Stimulated activated CD4-positive, alpha-beta T cell treated with anti-CD3 and anti-CD28 coated beads, Interleukin-4, amount 100 ng/mL, for 24 hours (primary cell): ENCODE results near the gene RAB1B.
"Not testable (repeated sequence)": the region's sequence is repeated elsewhere in the genome, so short reads cannot be mapped to it uniquely, and the experiment has no call there.

Experiments
- DNase-seq: peaks from one replicate; pipeline ENCODE4 v3.0.0-alpha.2; 2020

Gene RAB1B

GRCh38 chr11:66310803-66311440 lies 42.5 kb downstream of the RAB1B start:
- DNase-seq = not testable (repeated sequence)

- DNase-seq = no peak
Observed at GRCh38 chr11:66311470-66311964, 43.1 kb downstream of the RAB1B start.

GRCh38 chr11:66311965-66312548 lies 43.6 kb downstream of the RAB1B start:
- DNase-seq = peak; percentile 87

GRCh38 chr11:66312549-66313320 lies 44.3 kb downstream of the RAB1B start:
- peak; percentile 96 for DNase-seq

- no peak for DNase-seq
Observed at GRCh38 chr11:66313321-66314185, 45.1 kb downstream of the RAB1B start.

- DNase-seq = no peak
Observed at GRCh38 chr11:66314186-66314501, 45.7 kb downstream of the RAB1B start.

- DNase-seq = no peak
Observed at GRCh38 chr11:66314561-66315497, 46.4 kb downstream of the RAB1B start.

- DNase-seq = no peak
Observed at GRCh38 chr11:66315498-66315885, 47.1 kb downstream of the RAB1B start.

- no peak for DNase-seq
Observed at GRCh38 chr11:66315921-66316811, 47.7 kb downstream of the RAB1B start.

GRCh38 chr11:66316849-66317251 lies 48.4 kb downstream of the RAB1B start, which contains the start of gene CD248:
Gene CD248 (minus strand): TSS chr11:66317044. CDS start chr11:66317027, 17 bp downstream.
- DNase-seq = no peak

- no peak for DNase-seq
Observed at GRCh38 chr11:66317322-66317722, 48.9 kb downstream of the RAB1B start.

GRCh38 chr11:66317723-66318599 lies 49.5 kb downstream of the RAB1B start:
- no peak for DNase-seq

- DNase-seq = no peak
Observed at GRCh38 chr11:66318600-66318970, 50.1 kb downstream of the RAB1B start.

GRCh38 chr11:66320289-66320688 lies 51.9 kb downstream of the RAB1B start:
- not testable (repeated sequence) for DNase-seq

- not testable (repeated sequence) for DNase-seq
Observed at GRCh38 chr11:66320748-66321147, 52.3 kb downstream of the RAB1B start.

GRCh38 chr11:66321606-66322005 lies 53.2 kb downstream of the RAB1B start:
- DNase-seq = no peak

GRCh38 chr11:66322732-66323427 lies 54.4 kb downstream of the RAB1B start:
- DNase-seq = no peak

- DNase-seq = no peak
Observed at GRCh38 chr11:66323684-66324083, 55.2 kb downstream of the RAB1B start.

GRCh38 chr11:66324664-66325063 lies 56.2 kb downstream of the RAB1B start:
- no peak for DNase-seq
